Renal cortical epithelial cell (primary cell): ENCODE results near the gene CXCL6. TPM values are rescaled to one million over a fixed set of nuclear protein-coding genes. Genes with fewer than 3 reads are reported as not detected.
A peak's percentile ranks its signal among the peaks of the same experiment; 100 is the strongest.

Experiments
- DNase-seq: peaks from one replicate; pipeline ENCODE4 v3.0.0-alpha.2; 2011; ENCODE audit warnings: low read depth
- total RNA-seq: library from RNA; depleted of rRNA; stranded (reverse); fragments of >200 nt; gene quantifications from 2 replicates; pipeline ENCODE4 v1.2.3, GENCODE V29; 2014

Gene CXCL6
- total RNA-seq, 1 donor from 2014 or later, result 139 TPM

DNA sequence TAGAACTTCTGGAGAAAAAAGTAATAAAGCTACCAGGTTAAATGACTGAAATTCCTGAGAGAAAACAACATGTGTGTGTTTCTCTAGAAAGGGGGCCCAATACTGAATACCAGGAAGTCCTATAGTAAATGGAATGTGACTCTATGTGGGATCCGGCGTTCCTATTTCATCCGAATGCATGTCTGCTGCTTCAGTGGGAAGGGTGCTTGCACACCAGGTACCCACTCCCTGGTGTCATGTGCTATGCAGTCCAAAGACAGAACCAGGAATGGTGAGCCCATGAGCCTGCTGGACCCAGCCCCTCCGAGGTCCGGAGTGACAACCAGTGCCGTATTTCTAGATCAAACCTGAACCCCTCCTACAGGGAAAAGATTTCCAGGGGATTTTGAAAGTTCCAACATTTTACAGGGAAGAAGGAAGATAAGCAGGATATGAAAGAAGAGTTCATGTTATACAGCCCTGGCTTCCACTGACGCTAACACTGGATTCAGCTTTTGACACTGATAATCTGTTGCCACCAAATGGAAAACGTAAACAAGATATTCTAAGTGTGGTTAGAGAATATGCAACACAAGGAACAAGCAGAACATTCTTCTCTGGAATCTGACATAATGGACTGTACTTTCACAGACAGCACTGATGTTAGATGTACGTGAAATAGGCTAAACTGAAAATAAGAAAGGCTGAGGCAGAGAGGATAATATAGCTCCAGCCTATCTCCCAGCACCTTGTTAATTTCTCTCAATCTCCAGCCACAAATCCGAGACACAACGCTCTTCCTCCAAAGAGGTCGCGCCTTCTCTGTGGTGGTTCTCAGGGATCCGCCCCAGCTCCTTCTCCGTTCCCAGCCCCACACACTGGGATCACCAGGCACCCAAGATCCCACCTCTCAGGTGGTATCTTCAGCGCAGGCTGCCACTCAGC lies 32.0 kb downstream of the CXCL6 start:
- DNase-seq, result peak; percentile 18

DNA sequence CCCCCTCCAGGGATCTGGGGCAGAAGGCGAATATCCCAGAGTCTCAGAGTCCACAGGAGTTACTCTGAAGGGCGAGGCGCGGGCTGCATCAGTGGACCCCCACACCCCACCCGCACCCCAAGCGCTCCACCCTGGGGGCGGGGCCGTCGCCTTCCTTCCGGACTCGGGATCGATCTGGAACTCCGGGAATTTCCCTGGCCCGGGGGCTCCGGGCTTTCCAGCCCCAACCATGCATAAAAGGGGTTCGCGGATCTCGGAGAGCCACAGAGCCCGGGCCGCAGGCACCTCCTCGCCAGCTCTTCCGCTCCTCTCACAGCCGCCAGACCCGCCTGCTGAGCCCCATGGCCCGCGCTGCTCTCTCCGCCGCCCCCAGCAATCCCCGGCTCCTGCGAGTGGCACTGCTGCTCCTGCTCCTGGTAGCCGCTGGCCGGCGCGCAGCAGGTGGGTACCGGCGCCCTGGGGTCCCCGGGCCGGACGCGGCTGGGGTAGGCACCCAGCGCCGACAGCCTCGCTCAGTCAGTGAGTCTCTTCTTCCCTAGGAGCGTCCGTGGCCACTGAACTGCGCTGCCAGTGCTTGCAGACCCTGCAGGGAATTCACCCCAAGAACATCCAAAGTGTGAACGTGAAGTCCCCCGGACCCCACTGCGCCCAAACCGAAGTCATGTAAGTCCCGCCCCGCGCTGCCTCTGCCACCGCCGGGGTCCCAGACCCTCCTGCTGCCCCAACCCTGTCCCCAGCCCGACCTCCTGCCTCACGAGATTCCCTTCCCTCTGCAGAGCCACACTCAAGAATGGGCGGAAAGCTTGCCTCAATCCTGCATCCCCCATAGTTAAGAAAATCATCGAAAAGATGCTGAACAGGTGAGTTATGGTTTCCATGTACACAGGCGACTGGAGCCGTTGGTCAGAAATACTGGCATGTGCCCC lies 32.9 kb downstream of the CXCL6 start, which contains the start of gene CXCL1:
Gene CXCL1, plus strand, starts transcription at position 264 of the 926 bp plus-strand sequence. Its CDS starts 78 bp downstream, at position 342.
- DNase-seq, result peak; percentile 37

DNA sequence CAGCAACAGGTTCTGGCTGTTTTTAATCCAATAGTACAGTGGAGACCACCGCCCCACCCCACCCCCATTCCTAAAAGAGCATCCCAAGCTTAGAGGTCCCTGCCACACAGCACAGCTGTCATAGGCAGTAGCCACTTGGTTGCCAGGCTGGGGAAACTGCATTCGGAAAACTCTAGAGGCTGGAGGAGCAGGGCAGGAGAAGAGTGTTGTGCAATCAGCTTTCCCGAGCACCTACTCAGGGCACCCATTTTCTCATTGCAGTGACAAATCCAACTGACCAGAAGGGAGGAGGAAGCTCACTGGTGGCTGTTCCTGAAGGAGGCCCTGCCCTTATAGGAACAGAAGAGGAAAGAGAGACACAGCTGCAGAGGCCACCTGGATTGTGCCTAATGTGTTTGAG lies 33.8 kb downstream of the CXCL6 start:
- peak; percentile 65 for DNase-seq

DNA sequence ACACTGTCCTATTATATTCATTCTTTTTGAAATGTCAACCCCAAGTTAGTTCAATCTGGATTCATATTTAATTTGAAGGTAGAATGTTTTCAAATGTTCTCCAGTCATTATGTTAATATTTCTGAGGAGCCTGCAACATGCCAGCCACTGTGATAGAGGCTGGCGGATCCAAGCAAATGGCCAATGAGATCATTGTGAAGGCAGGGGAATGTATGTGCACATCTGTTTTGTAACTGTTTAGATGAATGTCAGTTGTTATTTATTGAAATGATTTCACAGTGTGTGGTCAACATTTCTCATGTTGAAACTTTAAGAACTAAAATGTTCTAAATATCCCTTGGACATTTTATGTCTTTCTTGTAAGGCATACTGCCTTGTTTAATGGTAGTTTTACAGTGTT lies 34.3 kb downstream of the CXCL6 start:
- peak; percentile 19 for DNase-seq

DNA sequence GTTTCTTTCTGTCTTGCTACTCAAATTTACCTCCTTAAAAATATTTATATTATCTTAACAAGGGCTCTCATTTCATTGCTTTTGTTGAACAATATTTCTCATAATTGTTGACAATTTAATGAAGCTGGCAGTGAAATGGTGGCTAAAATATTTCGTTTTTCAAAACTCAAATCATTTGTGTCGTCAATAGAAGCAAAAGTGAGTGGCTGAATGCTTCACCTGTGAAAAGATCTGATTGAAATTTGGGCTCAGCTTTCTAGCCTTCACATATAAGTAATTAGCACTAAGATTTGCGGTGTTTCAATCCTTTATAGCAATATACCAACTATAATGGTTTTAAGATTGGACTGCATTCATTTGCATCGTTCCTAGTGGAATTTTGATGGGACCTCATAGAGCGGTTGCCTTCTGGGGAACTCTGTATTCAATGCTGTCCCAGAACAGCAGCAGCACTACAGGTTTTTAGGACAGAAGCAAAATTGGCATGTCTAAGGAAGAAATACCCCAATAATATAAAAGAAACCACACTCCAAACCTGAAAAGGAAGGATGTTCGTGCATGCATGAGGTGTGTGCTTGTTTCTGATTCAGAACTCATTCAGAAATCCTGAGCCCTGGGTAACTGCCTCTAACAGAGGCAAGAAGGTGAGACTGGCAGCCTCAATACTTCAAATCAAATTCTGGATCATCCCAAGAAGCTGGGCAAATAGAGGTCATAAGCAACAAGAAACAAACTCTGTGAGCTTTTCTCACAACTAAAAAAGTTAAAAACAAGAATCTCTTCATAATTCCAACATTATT lies 35.2 kb downstream of the CXCL6 start:
- DNase-seq, result peak; percentile 72

DNA sequence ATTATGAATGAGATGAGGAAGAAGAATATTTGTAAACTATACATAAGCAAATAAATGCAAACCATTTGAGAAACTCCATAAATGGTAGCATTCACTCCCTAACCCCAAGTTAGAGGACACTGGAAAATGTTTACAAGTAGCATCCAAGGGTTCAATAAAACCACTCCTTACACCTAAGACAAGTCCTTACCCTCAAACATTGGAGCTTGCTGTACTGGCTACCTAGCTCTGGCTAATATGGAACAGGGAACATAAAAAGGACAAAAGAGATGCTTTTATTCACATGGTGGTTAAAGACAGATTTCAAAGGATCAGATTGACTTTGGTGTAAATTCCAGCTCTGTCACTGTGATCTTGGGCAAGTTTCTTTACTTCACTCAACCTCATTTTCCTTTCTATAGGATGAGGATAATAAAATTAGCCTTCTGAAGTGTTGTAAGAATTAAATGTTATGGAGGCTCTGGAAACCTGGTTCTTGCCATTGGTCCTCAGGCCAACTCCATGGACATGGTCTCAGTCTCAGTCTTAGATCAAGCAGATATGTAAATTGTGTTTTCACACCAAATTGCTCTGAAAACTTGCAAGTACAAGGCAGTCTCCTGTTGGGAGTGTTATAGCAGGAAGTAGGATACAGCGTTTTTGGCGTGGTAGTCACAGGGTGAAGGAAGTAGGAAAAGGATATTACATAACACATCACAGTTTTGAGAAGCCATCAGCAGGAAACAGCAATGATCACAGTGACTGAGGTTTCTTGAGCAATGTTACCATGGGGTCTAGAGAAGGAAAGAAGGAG lies 36.0 kb downstream of the CXCL6 start:
- peak; percentile 67 for DNase-seq

DNA sequence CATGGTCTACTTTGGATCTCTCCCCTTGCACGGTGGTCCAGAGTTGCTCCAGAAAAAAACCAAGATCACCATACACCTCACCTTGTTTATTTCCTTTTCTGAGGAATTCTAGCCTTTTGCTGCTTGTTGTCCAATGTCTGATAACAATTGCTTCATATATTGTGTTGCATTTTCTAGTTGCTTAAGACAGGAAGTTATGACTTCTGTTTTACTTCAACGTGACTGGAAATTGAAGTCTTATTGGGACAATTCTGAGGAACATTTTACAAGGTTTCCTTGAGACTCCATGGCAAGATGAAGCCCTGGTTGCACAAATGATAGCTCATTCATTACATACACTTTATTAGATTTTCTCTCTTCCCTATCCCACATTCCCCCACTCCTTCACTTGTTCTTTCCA lies 37.9 kb downstream of the CXCL6 start:
- no peak for DNase-seq

DNA sequence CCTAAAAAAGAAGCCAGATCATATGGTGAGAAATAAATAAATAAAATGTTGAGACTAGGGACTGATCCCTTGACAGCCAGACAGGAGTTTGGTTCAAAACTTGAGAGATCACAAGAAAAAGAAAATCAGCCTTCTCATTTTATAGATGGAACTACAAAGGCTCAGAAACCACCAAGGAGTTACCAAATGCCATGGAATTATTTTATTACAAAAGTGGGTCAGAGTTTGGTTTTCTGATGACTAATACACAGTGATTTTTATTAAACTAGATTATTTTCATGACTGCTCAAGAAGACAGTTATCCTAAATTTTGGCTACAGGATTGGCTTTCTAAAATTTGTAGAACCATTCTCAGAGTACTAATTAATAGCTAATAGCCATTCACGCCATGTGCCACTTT lies 38.9 kb downstream of the CXCL6 start:
- no peak for DNase-seq

DNA sequence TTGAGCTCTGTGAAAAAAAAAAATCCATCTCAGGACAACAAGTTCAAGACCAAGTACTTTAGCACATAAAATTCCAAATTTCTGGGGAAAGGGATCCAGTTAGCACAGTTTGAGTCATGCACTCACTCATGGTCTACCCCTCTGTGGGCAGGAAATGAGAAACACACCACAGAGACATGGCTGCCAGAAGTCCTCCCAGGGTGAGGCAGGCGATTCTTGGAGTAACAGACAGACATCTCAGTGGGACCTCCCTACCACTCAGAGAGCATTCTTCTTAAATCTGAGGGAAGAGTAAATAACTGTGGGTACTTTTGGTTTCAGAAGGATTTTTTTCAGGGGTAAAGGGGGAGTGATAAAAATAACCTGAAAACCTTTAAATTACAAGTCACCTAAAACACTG lies 46.8 kb downstream of the CXCL6 start:
- DNase-seq, result peak; percentile 65

DNA sequence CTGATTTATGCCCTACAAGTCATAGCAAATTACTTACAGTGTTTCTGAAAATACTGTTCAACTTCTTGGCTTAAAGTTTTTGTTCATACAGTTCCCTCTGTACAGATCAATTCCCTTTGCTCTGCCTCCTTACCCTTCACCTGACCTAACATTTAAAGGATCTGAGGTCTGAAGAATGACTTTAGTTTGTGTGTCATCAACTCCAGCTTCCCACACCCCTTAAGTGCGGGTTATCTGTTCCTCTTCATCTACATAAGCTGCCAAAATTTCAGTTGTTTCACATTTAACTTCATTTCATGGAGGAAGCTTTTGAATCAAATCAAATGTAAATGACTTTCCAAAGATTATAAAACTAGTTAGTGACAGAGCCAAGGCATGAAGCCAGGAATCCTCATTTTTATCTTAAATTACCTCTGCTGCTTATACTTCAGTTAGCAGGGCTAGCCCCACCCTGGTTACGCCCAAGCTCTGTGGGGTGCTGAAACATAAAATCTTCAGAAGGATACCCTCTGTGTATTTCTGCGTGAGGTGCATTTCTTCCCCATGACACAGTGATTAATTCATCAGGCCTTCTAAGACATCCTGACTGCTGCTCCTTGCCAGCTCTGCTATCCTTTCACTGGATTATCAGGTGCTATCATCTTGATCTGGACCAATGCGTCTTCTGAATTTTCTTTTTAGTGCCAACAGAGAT lies 49.2 kb downstream of the CXCL6 start:
- DNase-seq, result no peak

Other genes with a start within 250 kb of the CXCL6 start
- 8.3 and 10.6 TPM in 2 replicates for gene RASSF6, start 216.2 kb upstream of the CXCL6 start, total RNA-seq
- 110 and 1,468 TPM in 2 replicates for gene CXCL8, start 96.1 kb upstream of the CXCL6 start, total RNA-seq
- 10.8 and 13.5 TPM in 2 replicates for gene PF4V1, start 16.6 kb downstream of the CXCL6 start, total RNA-seq
- 194 and 254 TPM in 2 replicates for gene CXCL1, start 32.7 kb downstream of the CXCL6 start, total RNA-seq
- gene PF4, start 145.3 kb downstream of the CXCL6 start, total RNA-seq, result 0.60 and 0.87 TPM in 2 replicates
- 1.6 TPM in 1 of 2 replicates, not detected in the other for gene PPBP, start 151.5 kb downstream of the CXCL6 start, total RNA-seq
- gene CXCL5, start 162.0 kb downstream of the CXCL6 start, total RNA-seq, result 42.3 and 210 TPM in 2 replicates
- 5.0 and 17.7 TPM in 2 replicates for gene CXCL3, start 202.0 kb downstream of the CXCL6 start, total RNA-seq